Measurements from ENCODE around the gene NKX1-1. TPM values are rescaled to one million over a fixed set of nuclear protein-coding genes. Genes with fewer than 3 reads are reported as not detected.
"Not testable (repeated sequence)": the region's sequence is repeated elsewhere in the genome, so short reads cannot be mapped to it uniquely, and the experiment has no call there.

The NKX1-1 gene
- total RNA-seq, 3 donors from 2014 or later = not detected

DNA sequence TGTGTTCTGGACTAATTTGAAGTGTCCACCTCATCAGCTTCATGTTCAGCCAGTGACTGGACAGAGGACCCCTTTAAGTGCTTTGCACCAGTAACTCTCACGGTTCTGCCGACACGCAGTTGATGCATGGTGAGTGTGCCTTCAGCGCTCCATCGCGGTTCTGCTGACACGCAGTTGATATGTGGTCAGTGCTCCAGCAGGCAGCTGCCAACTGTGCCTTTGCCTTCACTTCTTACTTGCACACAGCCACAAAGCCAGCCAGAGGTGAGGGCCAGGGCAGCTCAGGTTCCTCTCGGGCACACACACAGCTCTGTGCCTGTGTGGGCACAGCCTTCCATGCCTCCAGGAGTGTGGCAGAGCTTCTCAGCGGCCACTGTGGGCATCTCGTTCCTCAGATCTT, 12.4 kb downstream of the NKX1-1 start:
- TF ChIP-seq, protein P1, sequence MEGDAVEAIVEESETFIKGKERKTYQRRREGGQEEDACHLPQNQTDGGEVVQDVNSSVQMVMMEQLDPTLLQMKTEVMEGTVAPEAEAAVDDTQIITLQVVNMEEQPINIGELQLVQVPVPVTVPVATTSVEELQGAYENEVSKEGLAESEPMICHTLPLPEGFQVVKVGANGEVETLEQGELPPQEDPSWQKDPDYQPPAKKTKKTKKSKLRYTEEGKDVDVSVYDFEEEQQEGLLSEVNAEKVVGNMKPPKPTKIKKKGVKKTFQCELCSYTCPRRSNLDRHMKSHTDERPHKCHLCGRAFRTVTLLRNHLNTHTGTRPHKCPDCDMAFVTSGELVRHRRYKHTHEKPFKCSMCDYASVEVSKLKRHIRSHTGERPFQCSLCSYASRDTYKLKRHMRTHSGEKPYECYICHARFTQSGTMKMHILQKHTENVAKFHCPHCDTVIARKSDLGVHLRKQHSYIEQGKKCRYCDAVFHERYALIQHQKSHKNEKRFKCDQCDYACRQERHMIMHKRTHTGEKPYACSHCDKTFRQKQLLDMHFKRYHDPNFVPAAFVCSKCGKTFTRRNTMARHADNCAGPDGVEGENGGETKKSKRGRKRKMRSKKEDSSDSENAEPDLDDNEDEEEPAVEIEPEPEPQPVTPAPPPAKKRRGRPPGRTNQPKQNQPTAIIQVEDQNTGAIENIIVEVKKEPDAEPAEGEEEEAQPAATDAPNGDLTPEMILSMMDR (IDR thresholded peaks at IDR 0.05) = no peak
- TF ChIP-seq POLR2A (IDR thresholded peaks at IDR 0.05) (no peak), POLR2AphosphoS5 (IDR thresholded peaks at IDR 0.05) (no peak)
- Histone ChIP-seq H3K4me1 (no peaks in the 10 kb centered on the region), H3K36me3 (no peaks in the 10 kb centered on the region), H3K9me3 (peaks cover 17 to 23% of the 10 kb centered on the region in 2 donors), H3K27me3 (no peaks in the 10 kb centered on the region), H3K4me3 (no peak overlapping the region), H3K27ac (no peak overlapping the region)
- no peak for DNase-seq (ENCODE audit: low spot score in 2 of 2)
- intact Hi-C loops (cut with DNase I; ENCODE audit: low total_unique reads) = no loop called here

DNA sequence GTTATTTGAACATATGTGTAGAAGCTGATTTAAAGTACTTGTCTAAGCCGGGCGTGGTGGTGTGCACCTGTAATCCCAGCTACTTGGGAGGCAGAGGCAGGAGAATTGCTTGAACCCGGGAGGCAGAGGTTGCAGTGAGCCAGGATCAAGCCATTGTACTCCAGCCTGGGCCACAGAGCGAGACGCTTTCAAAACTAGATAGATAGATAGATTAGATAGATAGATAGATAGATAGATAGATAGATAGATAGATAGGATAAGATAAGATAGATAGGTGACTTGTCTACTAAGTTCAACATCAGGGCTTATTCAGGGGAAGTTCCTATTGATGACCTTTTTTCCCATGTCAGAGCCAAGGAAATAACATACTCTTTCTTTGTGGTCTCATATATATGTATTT, 12.9 kb downstream of the NKX1-1 start:
- intact Hi-C loops (cut with DNase I; ENCODE audit: low total_unique reads); H3K27ac ChIP-seq; DNase-seq (ENCODE audit: low spot score in 2 of 2); H3K4me3 ChIP-seq; H3K4me1 ChIP-seq; H3K27me3 ChIP-seq; H3K36me3 ChIP-seq: not testable (repeated sequence)
- H3K9me3 ChIP-seq = peaks cover 17 to 18% of the 10 kb centered on the region in 2 donors

DNA sequence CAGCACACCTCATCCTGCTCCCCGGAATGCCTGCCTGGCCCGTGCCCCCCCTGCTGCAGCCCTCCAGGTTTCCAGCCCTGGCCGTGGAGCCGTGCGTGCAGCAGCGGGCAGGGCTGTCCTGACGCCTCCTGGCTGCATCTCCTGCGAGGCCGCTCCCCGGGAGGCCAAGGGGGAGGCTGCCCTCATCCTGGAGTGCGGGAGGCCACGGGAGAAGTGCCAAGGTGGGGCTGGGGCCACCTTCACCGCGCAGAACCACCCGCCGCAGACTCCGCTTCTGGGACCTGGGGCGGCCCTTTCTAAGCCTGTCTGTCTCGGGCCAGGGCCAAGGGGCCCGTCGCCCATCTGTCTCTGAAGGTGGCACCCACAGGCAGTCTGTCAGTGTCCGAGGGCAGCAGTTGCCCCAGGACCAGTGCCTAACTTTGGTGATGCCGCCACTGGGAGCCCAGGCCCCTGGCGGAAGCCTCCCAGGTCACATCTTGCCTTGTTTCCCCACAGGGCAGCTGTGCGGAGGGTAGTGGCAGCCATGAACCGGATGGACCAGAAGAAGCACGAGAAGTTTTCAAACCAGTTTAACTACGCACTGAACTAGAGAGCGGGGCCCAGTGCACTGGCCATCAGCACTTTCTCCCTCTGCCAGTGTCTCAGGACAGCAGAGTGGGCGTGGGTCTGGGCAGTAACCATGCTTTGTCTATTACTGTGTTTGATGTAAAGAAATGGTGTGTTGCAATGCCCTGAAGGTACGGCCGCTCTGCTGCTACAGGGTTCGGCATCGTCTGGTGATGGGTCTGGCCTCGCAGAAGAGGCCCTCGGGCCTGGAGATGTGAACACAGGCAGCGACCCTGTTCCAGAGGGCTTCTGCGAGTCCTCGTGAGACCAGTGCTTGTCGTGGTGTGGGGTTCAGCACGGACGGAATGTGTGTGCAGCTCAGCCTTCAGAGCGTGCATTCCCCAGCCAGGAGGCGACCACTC, 20.6 kb downstream of the NKX1-1 start:
- Histone ChIP-seq H3K9me3 (peaks cover 0 to 5% of the 10 kb centered on the region in 2 donors), H3K4me1 (no peaks in the 10 kb centered on the region), H3K36me3 (no peaks in the 10 kb centered on the region), H3K4me3 (no peak overlapping the region), H3K27ac (no peak overlapping the region), H3K27me3 (no peaks in the 10 kb centered on the region)
- TF ChIP-seq POLR2AphosphoS5 (IDR thresholded peaks at IDR 0.05) = no peak
- no peak for TF ChIP-seq POLR2A (IDR thresholded peaks at IDR 0.05)
- TF ChIP-seq, protein P1 (IDR thresholded peaks at IDR 0.05) = no peak
- intact Hi-C loops (cut with DNase I; ENCODE audit: low total_unique reads) = no loop called here
- DNase-seq (ENCODE audit: low spot score in 2 of 2) = peak in 1 of 2 donors; percentile 43

DNA sequence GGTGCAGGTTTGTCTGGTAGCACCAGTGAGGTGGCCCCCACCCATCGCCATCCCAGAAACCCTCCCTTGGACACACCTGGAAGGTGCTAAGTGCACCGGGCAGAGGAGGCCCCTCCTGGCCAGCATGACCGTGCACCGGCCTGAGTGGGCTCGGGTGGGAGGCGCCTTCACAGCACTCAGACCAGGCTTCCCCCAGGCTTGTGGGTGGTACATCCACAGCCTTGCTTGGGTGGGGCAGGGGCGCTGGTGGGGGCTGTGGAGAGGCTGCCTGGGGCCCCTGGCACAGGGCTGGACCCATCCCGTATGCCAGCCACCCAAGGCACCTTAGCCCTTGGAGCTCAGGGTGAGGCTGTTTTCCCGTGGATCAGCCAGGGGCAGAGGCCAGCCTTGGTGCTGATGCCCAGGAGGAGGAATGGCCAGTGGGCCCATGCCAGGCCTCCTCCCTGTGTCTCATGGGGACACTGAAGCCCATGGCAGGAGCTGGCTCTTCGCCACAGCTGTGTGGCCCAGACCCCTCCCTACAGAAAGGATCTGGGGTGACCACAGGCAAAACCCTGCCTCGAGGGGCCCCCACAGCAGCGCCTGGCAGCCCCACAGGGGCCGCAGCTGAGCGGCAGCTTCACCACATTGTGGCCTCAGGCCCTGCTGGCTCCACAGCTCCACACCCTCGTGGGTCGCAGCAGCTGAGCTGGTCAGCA, 21.4 kb downstream of the NKX1-1 start:
- no peaks in the 10 kb centered on the region for H3K27me3 ChIP-seq
- H3K4me1 ChIP-seq = no peaks in the 10 kb centered on the region
- DNase-seq (ENCODE audit: low spot score in 2 of 2) = peak in 1 of 2 donors; percentile 51
- H3K27ac ChIP-seq = no peak overlapping the region
- intact Hi-C loops (cut with DNase I; ENCODE audit: low total_unique reads) = no loop called here
- peaks cover 0 to 5% of the 10 kb centered on the region in 2 donors for H3K9me3 ChIP-seq
- no peak overlapping the region for H3K4me3 ChIP-seq
- H3K36me3 ChIP-seq = no peaks in the 10 kb centered on the region
- TF ChIP-seq POLR2A (IDR thresholded peaks at IDR 0.05) = no peak
- TF ChIP-seq POLR2AphosphoS5 (IDR thresholded peaks at IDR 0.05) = no peak
- TF ChIP-seq, protein P1 (IDR thresholded peaks at IDR 0.05) = no peak

DNA sequence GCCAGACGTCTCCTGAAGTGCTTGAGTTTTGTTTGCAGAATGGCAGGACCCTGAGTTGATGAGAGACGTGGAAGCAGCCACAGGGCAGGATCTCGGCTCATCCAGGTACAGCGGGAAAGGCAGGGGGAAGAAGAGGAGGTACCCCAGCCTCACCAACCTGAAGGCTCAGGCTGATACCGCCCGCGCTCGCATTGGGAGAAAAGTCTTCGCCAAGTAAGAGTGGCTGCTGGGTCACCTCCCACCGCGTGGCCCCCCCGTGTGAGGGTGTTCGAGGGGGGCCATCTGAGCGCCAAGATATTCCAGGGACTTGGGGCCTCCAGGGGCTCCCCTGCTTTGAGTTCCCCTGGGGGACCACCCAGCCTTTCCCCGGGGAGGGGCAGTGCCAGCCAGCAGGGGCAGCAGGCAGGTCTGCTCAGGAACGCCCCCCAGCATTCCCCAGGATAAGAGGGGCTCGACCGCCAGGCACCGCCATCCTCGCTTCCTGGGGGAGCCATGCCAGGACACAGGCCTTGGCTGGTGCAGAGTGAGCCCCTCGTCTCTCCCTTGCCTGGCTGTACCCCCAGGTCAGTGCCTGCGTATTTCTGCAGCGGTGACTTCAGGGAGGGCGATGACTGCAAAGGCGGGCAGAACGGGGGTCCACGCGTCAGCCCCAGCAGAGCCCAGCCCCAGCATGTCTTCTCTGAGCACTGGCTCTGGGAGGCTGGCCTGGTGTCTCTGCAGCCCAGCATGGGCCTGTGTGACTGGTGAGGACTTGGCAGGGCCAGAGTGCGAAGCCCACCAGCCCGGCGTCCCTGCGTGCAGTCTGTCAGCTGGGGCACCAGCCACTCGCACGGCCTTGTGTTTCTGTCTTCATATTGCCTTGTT, 22.3 kb downstream of the NKX1-1 start:
- Histone ChIP-seq H3K27ac (no peak overlapping the region), H3K27me3 (no peaks in the 10 kb centered on the region), H3K4me3 (no peak overlapping the region), H3K9me3 (no peaks in the 10 kb centered on the region), H3K36me3 (no peaks in the 10 kb centered on the region), H3K4me1 (no peaks in the 10 kb centered on the region)
- intact Hi-C loops (cut with DNase I; ENCODE audit: low total_unique reads) = no loop called here
- peak in 1 of 2 donors; percentile 46 for DNase-seq (ENCODE audit: low spot score in 2 of 2)
- no peak for TF ChIP-seq POLR2AphosphoS5 (IDR thresholded peaks at IDR 0.05)
- TF ChIP-seq, protein P1 (IDR thresholded peaks at IDR 0.05) = no peak
- no peak for TF ChIP-seq POLR2A (IDR thresholded peaks at IDR 0.05)
